Measurements from ENCODE around the gene AOPEP. TPM values are rescaled to one million over a fixed set of nuclear protein-coding genes. Genes with fewer than 3 reads are reported as not detected.

Gene AOPEP
- total and polyA plus RNA-seq, 10 donors, result 14.8 to 86.1 (median 51.3) TPM

GRCh38 chr9:94741866-94742265, 15.4 kb downstream of the AOPEP start:
- Histone ChIP-seq H3K4me1 (peaks cover 0 to 7% (median 0%) of the 10 kb centered on the region in 6 donors), H3K27ac (no peak overlapping the region), H3K27me3 (replicated peaks in 1 of 7) (no peaks in the 10 kb centered on the region), H3K9me3 (no peaks in the 10 kb centered on the region), H3K36me3 (no peaks in the 10 kb centered on the region), H3K4me3 (no peak overlapping the region)
- DNase-seq, result no peak
- intact Hi-C loops (cut with DNase I; ENCODE audit: low total_unique reads), result no loop called here
- TF ChIP-seq POLR2A (IDR thresholded peaks at IDR 0.05) (no peak), POLR2AphosphoS5 (IDR thresholded peaks at IDR 0.05) (no peak)
- TF ChIP-seq, protein P1, sequence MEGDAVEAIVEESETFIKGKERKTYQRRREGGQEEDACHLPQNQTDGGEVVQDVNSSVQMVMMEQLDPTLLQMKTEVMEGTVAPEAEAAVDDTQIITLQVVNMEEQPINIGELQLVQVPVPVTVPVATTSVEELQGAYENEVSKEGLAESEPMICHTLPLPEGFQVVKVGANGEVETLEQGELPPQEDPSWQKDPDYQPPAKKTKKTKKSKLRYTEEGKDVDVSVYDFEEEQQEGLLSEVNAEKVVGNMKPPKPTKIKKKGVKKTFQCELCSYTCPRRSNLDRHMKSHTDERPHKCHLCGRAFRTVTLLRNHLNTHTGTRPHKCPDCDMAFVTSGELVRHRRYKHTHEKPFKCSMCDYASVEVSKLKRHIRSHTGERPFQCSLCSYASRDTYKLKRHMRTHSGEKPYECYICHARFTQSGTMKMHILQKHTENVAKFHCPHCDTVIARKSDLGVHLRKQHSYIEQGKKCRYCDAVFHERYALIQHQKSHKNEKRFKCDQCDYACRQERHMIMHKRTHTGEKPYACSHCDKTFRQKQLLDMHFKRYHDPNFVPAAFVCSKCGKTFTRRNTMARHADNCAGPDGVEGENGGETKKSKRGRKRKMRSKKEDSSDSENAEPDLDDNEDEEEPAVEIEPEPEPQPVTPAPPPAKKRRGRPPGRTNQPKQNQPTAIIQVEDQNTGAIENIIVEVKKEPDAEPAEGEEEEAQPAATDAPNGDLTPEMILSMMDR (IDR thresholded peaks at IDR 0.05 in 8 of 11, conservative IDR thresholded peaks at IDR 0.05 in 3 of 11), result no peak
- WGBS, 5 donors, result 61 to 77% (median 67%) methylated on average over 3 of the region's 3 CpGs

GRCh38 chr9:94743035-94743954, 16.8 kb downstream of the AOPEP start:
- Histone ChIP-seq H3K9me3 (peaks cover 0 to 7% (median 1%) of the 10 kb centered on the region in 8 donors), H3K4me1 (peaks cover 0 to 7% (median 0%) of the 10 kb centered on the region in 6 donors), H3K27ac (no peak overlapping the region), H3K4me3 (no peak overlapping the region), H3K36me3 (peaks cover 0 to under 1% (median 0%) of the 10 kb centered on the region in 6 donors), H3K27me3 (replicated peaks in 1 of 7) (no peaks in the 10 kb centered on the region)
- WGBS, 5 donors, result 84 to 97% (median 87%) methylated on average over 6 of the region's 6 CpGs
- intact Hi-C loops (cut with DNase I; ENCODE audit: low total_unique reads), result no loop called here
- TF ChIP-seq, protein P1 (IDR thresholded peaks at IDR 0.05 in 8 of 11, conservative IDR thresholded peaks at IDR 0.05 in 3 of 11), result no peak
- TF ChIP-seq POLR2A (IDR thresholded peaks at IDR 0.05) (no peak), POLR2AphosphoS5 (IDR thresholded peaks at IDR 0.05) (no peak)
- DNase-seq, result no peak

DNA sequence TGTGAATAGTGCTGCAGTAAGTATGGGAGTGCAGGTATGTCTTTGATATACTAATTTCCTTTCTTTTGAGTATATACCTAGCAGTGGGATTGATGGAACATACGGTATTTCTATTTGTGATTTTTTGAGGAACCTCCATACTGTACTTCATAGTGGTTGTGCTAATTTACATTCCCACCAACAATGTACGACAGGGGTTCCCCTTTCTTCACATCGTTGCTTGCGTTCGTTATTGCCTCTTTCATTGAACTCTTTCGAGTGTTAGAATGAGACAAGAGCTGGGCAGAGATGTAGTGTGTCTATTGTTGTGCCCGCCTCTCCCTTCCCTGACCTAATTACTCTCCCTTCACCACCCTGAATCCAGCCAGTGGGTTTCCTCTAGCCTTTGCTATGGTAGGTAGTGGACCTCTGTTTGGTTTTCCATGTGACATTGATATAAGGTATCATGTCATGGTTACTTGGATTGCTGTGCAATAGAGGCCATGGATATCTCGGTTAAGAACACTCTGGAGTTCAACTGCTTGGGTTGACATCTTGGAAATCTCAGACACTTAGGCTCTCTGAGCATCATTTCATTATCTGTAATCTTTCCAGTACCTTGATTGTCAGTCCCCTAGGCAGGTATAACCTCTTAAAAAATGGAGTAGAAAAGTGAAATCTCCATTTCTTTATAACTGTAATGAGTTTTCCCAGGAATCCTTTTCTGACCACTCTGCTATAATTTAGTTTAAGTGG, 19.5 kb downstream of the AOPEP start:
- no peak for DNase-seq
- intact Hi-C loops (cut with DNase I; ENCODE audit: low total_unique reads), result no loop called here
- H3K27me3 ChIP-seq (replicated peaks in 1 of 7), result no peaks in the 10 kb centered on the region
- TF ChIP-seq, protein P1 (IDR thresholded peaks at IDR 0.05 in 8 of 11, conservative IDR thresholded peaks at IDR 0.05 in 3 of 11), result no peak
- TF ChIP-seq POLR2AphosphoS5 (IDR thresholded peaks at IDR 0.05) (no peak), POLR2A (IDR thresholded peaks at IDR 0.05) (no peak)
- H3K27ac ChIP-seq, result no peak overlapping the region
- H3K4me3 ChIP-seq, result no peak overlapping the region
- peaks cover 0 to 7% (median 0%) of the 10 kb centered on the region in 6 donors for H3K4me1 ChIP-seq
- peaks cover 0 to 29% (median 23%) of the 10 kb centered on the region in 8 donors for H3K9me3 ChIP-seq
- WGBS, 5 donors, result 68 to 78% (median 74%) methylated on average over 8 of the region's 8 CpGs
- H3K36me3 ChIP-seq, result peaks cover 0 to 26% (median 8%) of the 10 kb centered on the region in 6 donors

Measured in spleen (tissue), 11 donors.